Sigmoid colon (tissue), 4 donors: ENCODE results near the gene ANTXR2.

ENCODE experiments used
- EP300 ChIP-seq, 4 donors: sonication (generic); formaldehyde crosslinking; IDR thresholded peaks; one replicate each; pipeline ENCODE4 v1.6.1; 2017; ENCODE audit warnings: antibody characterized with exemption in 4 of 4
- POLR2A ChIP-seq, 2 donors: fragments of 450-650 bp; IDR thresholded peaks; one replicate each; pipeline ENCODE4 v1.6.1; 2016; ENCODE audit warnings: antibody characterized with exemption in 2 of 2, mild to moderate bottlenecking in 2 of 2, moderate library complexity in 2 of 2
- POLR2AphosphoS5 ChIP-seq, 4 donors: sonication (generic); formaldehyde crosslinking; IDR thresholded peaks; one replicate each; pipeline ENCODE4 v1.6.1; 2017; ENCODE audit warnings: antibody characterized with exemption in 4 of 4
- TF ChIP-seq, protein P1 (sequence below), 4 experiments: fragments of 450-650 bp in 3 of 4; fragments of 200-600 bp in 1 of 4; IDR thresholded peaks; one replicate each; pipeline ENCODE4 v1.5.1; 2016 to 2019; ENCODE audit warnings: antibody characterized with exemption in 4 of 4, mild to moderate bottlenecking in 3 of 4, moderate library complexity in 2 of 4

DNA sequence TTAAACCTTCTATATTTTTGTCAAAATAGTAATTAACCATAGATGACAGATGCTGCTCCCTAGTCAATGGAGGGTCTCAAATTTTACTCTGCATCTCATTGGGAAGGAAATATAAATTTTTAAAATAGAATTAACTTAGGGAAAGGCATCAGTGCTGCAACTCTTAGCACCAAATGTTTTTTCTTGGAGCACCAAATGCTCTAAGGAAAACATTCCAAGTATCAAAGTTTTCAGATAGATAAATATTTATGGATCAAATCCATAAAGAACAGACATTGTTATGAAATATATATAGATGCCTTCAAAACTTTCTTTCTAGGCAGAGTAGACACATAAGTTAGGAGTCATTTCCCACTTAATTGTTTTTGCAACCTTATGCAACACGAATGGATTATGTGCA, 168.7 kb downstream of the ANTXR2 start:
- TF ChIP-seq POLR2A (IDR thresholded peaks at IDR 0.05): no peak
- TF ChIP-seq, protein P1, sequence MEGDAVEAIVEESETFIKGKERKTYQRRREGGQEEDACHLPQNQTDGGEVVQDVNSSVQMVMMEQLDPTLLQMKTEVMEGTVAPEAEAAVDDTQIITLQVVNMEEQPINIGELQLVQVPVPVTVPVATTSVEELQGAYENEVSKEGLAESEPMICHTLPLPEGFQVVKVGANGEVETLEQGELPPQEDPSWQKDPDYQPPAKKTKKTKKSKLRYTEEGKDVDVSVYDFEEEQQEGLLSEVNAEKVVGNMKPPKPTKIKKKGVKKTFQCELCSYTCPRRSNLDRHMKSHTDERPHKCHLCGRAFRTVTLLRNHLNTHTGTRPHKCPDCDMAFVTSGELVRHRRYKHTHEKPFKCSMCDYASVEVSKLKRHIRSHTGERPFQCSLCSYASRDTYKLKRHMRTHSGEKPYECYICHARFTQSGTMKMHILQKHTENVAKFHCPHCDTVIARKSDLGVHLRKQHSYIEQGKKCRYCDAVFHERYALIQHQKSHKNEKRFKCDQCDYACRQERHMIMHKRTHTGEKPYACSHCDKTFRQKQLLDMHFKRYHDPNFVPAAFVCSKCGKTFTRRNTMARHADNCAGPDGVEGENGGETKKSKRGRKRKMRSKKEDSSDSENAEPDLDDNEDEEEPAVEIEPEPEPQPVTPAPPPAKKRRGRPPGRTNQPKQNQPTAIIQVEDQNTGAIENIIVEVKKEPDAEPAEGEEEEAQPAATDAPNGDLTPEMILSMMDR (IDR thresholded peaks at IDR 0.05): no peak
- TF ChIP-seq POLR2AphosphoS5 (IDR thresholded peaks at IDR 0.05): no peak
- TF ChIP-seq EP300 (IDR thresholded peaks at IDR 0.05): no peak
